Mesodermal cell (in vitro differentiated cells): Measurements from ENCODE around the gene FXYD6.

Experiments used
- H3K27ac ChIP-seq: 2 replicates; pipeline ENCODE4 v1.7.0; 2013; ENCODE audit warnings: mild to moderate bottlenecking, low read depth, low read length, moderate library complexity; ENCODE audit not compliant: severe bottlenecking
- H3K36me3 ChIP-seq: 2 replicates; pipeline ENCODE4 v1.7.1; 2013; ENCODE audit warnings: mild to moderate bottlenecking, low read length, moderate library complexity; ENCODE audit not compliant: control insufficient read depth, insufficient read depth
- H3K4me1 ChIP-seq: one replicate; pipeline ENCODE4 v1.7.1; 2013; ENCODE audit warnings: mild to moderate bottlenecking, low read length; ENCODE audit not compliant: insufficient read depth, control insufficient read depth, poor library complexity, severe bottlenecking
- H3K4me3 ChIP-seq: 2 replicates; pipeline ENCODE4 v1.7.0; 2013; ENCODE audit warnings: low read length, control low read depth, mild to moderate bottlenecking; ENCODE audit not compliant: insufficient read depth, poor library complexity, severe bottlenecking; ENCODE audit errors: extremely low read depth
- H3K9me3 ChIP-seq: 2 replicates; pipeline ENCODE4 v1.7.1; 2013; ENCODE audit warnings: mild to moderate bottlenecking, low read length, moderate library complexity; ENCODE audit not compliant: control insufficient read depth
- WGBS, 2 experiments: methylation state at CpG; one replicate each; pipeline ENCODE4 v1.1.5; 2013; ENCODE audit warnings: missing lambda C conversion rate in 2 of 2; ENCODE audit not compliant: insufficient coverage in 2 of 2; 5-methylcytosine and 5-hydroxymethylcytosine counted together

FXYD6 gene

DNA sequence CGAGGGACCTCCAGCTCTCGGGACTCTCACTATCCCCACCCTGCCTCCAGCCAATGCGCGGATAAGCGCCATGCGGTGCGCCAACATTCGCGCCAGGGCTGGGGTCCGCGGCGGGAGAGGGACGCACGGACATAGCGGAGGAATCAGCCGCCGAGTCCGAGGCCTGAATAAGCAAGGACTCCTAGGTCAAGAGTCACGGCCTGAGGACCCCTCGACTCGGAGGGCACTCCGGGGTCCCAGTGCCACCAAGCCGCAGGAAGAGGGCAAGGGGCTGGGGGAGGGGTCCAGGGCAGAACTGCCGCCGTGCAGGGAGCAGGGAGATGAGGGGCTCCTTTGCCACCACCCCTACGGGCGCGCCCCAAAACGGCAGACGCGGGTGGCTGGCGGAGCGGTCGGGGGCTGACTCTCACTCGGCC lies 80.0 kb downstream of the FXYD6 start:
- no peak overlapping the region for H3K27ac ChIP-seq
- 1 to 3% methylated on average over 20 of the region's 35 CpGs for WGBS, 2 experiments
- peaks cover 10% of the 10 kb centered on the region for H3K4me1 ChIP-seq
- no peaks in the 10 kb centered on the region for H3K36me3 ChIP-seq
- H3K4me3 ChIP-seq, result no peak overlapping the region
- H3K9me3 ChIP-seq, result no peaks in the 10 kb centered on the region

DNA sequence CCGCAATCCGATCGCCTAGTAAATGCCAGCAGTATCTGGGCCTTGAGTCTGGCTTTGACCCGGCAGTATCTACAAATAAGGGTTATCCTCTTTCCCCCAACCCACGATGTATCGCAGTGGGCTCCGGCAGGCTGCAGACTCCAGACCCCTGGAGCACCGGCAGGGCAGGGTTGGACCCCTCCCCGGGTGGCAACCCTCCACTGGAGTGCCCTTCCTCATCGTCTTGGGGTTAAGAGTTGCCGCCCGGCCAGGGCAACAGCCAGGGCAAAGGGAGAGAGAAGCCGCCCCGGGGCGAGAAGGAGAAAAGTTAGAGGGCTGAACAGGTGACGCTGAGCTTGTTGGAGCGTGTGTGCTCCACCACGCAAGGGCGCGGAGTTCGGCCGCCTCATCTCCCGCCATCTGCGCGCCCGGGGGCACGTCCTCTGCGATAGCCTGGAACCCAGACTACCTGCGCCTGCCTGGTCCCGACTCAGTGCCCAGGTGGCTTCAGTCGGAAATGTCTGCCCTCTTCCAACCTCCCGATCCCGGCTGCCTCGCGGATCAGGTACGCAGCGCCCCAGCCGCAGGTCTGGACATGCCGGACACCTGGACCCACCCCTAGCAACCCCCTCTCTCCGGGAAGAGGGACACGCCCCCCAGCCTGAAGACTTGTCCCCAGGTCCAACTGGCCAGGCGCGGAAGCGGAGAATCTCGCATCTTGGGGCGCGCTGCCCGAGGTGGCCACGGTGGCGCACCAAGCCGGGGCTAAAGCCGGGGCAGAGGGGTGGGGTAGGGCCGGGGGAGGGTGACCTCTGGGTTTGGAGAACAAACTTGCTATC lies 80.6 kb downstream of the FXYD6 start:
- H3K27ac ChIP-seq, result no peak overlapping the region
- H3K9me3 ChIP-seq, result no peaks in the 10 kb centered on the region
- no peak overlapping the region for H3K4me3 ChIP-seq
- no peaks in the 10 kb centered on the region for H3K36me3 ChIP-seq
- 8 to 10% methylated on average over 38 to 40 of the region's 53 CpGs for WGBS, 2 experiments
- H3K4me1 ChIP-seq, result peaks cover 10% of the 10 kb centered on the region

DNA sequence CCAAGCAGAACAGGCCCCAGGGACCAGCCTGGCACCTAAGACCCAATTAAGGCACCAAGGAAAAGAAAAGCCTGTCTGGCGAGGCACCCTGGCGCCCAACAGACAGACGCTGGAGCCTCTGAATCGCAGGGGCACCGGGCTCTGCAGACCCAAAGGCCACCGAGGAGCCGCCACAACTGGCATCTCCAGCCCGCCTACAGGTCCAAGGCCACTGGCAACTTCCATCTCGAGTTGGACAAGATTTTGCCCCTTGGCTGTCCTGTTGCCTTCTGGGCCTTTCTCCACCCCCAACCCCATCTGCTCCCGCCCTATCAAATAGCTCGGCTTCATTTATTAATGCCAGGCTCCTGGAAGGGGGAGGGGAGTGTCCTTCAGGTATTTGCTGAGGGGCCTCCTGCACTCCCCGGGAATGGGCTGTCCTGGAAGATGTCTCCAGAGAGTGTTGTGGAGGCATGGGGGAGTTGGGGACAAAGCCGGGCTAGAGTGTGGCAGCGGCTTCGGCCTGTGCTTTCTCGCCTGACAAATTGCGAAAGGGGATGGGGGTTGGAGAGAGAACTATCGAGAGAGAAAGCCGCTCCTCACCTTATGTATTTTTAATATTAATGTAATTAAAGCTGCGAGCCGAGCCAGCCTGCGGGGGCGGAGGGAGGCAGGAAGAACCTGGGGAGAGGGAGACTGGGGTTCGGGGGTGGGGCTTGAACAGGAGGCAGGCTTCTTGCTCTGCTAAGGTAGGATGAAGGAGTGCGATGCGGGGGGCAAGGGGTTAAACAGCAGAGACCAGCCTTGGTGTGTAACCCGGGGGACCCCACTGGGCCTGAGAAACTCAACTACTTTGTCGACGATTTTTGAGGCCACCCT lies 81.5 kb downstream of the FXYD6 start:
- Histone ChIP-seq H3K36me3 (no peaks in the 10 kb centered on the region), H3K4me3 (no peak overlapping the region), H3K27ac (no peak overlapping the region), H3K9me3 (no peaks in the 10 kb centered on the region), H3K4me1 (peaks cover 10% of the 10 kb centered on the region)
- WGBS, 2 experiments, result 53 to 58% methylated on average over 14 to 17 of the region's 29 CpGs

DNA sequence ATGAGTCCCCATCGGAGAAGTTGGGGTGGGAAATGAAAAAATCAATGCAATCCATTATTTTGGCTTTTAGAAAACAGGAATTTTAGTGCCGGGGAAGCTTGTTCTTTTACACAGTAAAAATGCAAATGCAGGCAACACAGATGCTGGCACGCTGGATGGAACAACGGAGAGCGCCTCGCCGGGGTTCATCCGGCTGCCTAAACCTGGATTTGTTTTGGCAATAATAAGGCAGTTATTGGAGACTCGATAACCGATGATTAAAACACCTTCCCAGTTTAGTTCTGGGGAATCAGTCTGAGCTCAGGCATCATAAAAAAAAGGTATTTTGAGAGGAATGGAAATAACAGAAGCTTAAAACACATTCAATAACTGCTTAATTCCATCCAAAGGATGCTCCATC lies 82.3 kb downstream of the FXYD6 start:
- H3K4me3 ChIP-seq, result no peak overlapping the region
- no peaks in the 10 kb centered on the region for H3K9me3 ChIP-seq
- H3K4me1 ChIP-seq, result peaks cover 10% of the 10 kb centered on the region
- no peak overlapping the region for H3K27ac ChIP-seq
- H3K36me3 ChIP-seq, result no peaks in the 10 kb centered on the region
- 90 to 94% methylated on average over 10 of the region's 10 CpGs for WGBS, 2 experiments

DNA sequence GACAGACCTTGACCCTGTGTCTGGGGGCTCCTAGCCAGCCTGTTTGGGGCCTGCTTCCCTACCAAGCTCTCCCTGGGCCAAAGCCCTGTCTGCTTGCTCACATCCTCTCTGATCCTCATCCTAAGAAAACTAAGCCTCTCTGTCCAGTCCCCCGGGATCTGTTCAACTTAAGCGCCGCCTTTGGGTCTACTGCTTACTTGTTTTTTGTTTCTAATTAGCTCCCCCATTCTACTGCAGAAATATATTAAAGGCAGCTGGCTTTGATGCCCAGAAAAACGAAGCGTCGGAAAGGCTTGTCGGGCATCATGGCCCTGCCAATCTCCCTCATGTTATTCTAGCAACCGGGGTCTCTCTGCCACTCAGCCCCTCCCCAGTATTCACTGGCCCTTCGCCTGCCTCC lies 82.9 kb downstream of the FXYD6 start:
- 81 to 93% methylated on average over 8 to 9 of the region's 9 CpGs for WGBS, 2 experiments
- Histone ChIP-seq H3K4me1 (peaks cover 10% of the 10 kb centered on the region), H3K27ac (no peak overlapping the region), H3K4me3 (no peak overlapping the region), H3K36me3 (no peaks in the 10 kb centered on the region), H3K9me3 (no peaks in the 10 kb centered on the region)

DNA sequence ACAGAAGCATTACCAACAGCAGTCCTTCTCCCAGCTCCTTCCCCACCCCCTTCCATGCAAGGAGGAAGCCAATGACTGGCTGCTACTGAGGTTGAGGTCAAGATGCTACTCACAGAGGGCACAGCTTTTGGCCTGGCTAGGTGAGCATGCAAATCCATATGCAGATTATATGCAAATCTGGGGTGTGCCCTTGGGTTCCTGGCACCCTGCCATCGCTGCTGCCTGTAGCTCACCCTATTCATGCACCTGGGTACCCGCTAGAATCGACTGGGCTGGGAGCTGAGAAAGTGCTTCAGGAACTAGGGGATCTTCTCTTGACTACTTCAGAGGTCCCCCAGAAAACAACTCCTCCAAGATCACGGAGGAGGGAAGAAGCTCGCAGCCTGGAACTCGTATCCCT lies 83.5 kb downstream of the FXYD6 start:
- 76 to 87% methylated on average over 2 to 6 of the region's 6 CpGs for WGBS, 2 experiments
- no peak overlapping the region for H3K4me3 ChIP-seq
- no peaks in the 10 kb centered on the region for H3K9me3 ChIP-seq
- H3K36me3 ChIP-seq, result no peaks in the 10 kb centered on the region
- no peak overlapping the region for H3K27ac ChIP-seq
- peaks cover 10% of the 10 kb centered on the region for H3K4me1 ChIP-seq

DNA sequence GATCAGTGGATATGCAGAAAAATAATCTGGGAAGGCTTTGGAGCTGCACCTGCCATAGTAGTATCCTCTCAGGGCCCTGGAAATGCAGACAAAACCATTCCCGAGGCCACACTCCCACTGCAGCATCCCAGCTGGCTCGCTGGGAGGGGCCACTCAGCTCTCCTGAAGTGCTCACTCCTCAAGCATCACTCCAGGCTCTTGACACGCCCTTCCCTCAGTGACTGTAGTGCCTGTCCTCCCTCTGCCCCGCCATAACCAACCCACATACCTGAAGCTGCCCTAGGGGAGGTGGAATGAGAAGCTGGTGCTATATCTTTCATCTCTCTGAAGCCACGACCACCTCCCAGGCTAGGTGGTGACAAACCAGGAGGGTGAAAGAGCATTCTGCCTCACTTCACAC lies 84.2 kb downstream of the FXYD6 start:
- H3K27ac ChIP-seq, result no peak overlapping the region
- H3K9me3 ChIP-seq, result no peaks in the 10 kb centered on the region
- H3K4me3 ChIP-seq, result no peak overlapping the region
- H3K36me3 ChIP-seq, result no peaks in the 10 kb centered on the region
- WGBS, 2 experiments, result 79 to 100% methylated on average over 2 to 3 of the region's 5 CpGs
- peaks cover 10% of the 10 kb centered on the region for H3K4me1 ChIP-seq

DNA sequence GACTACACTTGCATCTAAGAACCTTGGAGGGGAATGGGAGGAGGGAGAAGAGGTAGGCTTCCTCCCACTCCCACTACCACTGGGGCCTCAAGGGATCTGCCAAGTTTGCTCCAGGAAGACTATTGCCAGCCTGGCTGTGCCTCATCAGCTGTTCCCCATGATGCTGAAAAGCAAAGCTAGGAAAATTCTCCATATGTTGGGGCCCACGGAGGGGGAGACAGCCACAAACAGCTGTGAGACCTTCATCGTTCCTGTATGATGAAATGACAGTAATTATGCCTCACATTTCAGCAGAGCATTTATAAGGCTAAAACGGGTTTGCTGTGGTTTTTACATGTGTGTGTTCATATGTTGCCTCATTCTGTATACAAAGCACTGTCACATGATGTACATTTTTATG lies 86.2 kb downstream of the FXYD6 start:
- 95 to 100% methylated on average over 2 of the region's 3 CpGs for WGBS, 2 experiments
- no peaks in the 10 kb centered on the region for H3K9me3 ChIP-seq
- H3K4me3 ChIP-seq, result no peak overlapping the region
- no peak overlapping the region for H3K27ac ChIP-seq
- no peaks in the 10 kb centered on the region for H3K4me1 ChIP-seq
- no peaks in the 10 kb centered on the region for H3K36me3 ChIP-seq

DNA sequence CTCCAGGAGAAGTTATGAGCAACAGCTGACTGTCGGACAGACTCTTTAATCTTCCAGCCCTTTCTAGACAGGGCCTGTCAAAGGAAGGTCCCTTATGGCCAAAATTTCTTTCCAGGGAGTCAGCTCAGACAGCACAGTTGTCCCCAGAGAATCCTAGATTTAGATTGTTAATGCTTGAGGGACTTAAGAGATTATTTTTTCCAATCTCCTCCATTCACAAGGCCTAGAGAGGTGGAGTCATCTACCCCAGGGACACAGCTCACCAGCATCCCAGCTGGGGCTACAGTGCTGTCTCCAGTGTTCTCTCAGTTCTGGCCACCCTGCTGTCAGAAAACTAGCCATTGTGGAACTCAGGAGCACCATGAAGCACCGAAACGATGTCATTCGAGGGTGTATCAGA lies 87.2 kb downstream of the FXYD6 start:
- no peaks in the 10 kb centered on the region for H3K9me3 ChIP-seq
- H3K36me3 ChIP-seq, result no peaks in the 10 kb centered on the region
- no peak overlapping the region for H3K4me3 ChIP-seq
- 74 to 94% methylated on average over 4 of the region's 4 CpGs for WGBS, 2 experiments
- H3K27ac ChIP-seq, result no peak overlapping the region
- no peaks in the 10 kb centered on the region for H3K4me1 ChIP-seq
